NCI-H2029 (cell line): Measurements from ENCODE around the gene AP5Z1.

Experiments used
- DNase-seq: peaks from one replicate; lab custom pipeline; 2025; lab: John Stamatoyannopoulos, UW

The AP5Z1 gene

GRCh38 chr7:4745971-4746919 lies 29.2 kb upstream of the AP5Z1 start:
- DNase-seq = peak; percentile 9

- DNase-seq = no peak
These were observed 28.4 kb upstream of the AP5Z1 start for GRCh38 chr7:4747013-4747412.

GRCh38 chr7:4747746-4748145 lies 27.7 kb upstream of the AP5Z1 start:
- DNase-seq = no peak

GRCh38 chr7:4748231-4748681 lies 27.2 kb upstream of the AP5Z1 start:
- no peak for DNase-seq

GRCh38 chr7:4749363-4749762 lies 26.1 kb upstream of the AP5Z1 start:
- DNase-seq = no peak

- no peak for DNase-seq
These were observed 25.6 kb upstream of the AP5Z1 start for GRCh38 chr7:4749798-4750197.

- no peak for DNase-seq
These were observed 23.9 kb upstream of the AP5Z1 start for GRCh38 chr7:4751398-4751947.

- peak; percentile 60 for DNase-seq
These were observed 21.6 kb upstream of the AP5Z1 start for GRCh38 chr7:4753598-4754432.

- DNase-seq = no peak
These were observed 20.9 kb upstream of the AP5Z1 start for GRCh38 chr7:4754433-4755010.

GRCh38 chr7:4755045-4755444 lies 20.4 kb upstream of the AP5Z1 start:
- DNase-seq = no peak

- DNase-seq = no peak
These were observed 17.3 kb upstream of the AP5Z1 start for GRCh38 chr7:4758111-4758510.

GRCh38 chr7:4758791-4759190 lies 16.6 kb upstream of the AP5Z1 start:
- DNase-seq = no peak

- DNase-seq = no peak
These were observed 16.2 kb upstream of the AP5Z1 start for GRCh38 chr7:4759211-4759610.

- no peak for DNase-seq
These were observed 14.5 kb upstream of the AP5Z1 start for GRCh38 chr7:4760952-4761351.

GRCh38 chr7:4762121-4763055 lies 13.0 kb upstream of the AP5Z1 start:
- DNase-seq = no peak

GRCh38 chr7:4763091-4763793 lies 12.2 kb upstream of the AP5Z1 start:
- DNase-seq = no peak

GRCh38 chr7:4763794-4764185 lies 11.6 kb upstream of the AP5Z1 start:
- DNase-seq = no peak

- DNase-seq = no peak
These were observed 10.9 kb upstream of the AP5Z1 start for GRCh38 chr7:4764402-4765007.

- no peak for DNase-seq
These were observed 9.5 kb upstream of the AP5Z1 start for GRCh38 chr7:4765776-4766490.
